ENCODE data around the gene ATG2B. TPM values are rescaled to one million over a fixed set of nuclear protein-coding genes. Genes with fewer than 3 reads are reported as not detected.

ATG2B gene
- total RNA-seq, 4 donors from 2014 or later: 26.1 to 30.8 (median 28.2) TPM

DNA sequence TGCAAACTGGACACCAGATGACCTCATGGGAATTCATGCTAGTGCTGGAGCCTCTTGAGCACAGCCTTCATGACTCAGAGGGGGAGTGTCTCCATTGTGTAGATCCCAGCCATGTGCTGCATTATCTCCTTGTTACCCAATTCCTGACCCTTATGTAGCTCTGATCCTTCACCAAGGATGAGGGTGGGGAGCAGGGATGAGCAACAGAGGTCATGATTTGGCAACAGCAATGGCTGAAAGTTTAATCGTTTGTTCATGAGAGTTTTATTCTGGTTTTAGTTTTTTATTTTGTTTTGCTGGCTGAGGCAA lies 116.6 kb downstream of the ATG2B start:
- TF ChIP-seq, protein P1, sequence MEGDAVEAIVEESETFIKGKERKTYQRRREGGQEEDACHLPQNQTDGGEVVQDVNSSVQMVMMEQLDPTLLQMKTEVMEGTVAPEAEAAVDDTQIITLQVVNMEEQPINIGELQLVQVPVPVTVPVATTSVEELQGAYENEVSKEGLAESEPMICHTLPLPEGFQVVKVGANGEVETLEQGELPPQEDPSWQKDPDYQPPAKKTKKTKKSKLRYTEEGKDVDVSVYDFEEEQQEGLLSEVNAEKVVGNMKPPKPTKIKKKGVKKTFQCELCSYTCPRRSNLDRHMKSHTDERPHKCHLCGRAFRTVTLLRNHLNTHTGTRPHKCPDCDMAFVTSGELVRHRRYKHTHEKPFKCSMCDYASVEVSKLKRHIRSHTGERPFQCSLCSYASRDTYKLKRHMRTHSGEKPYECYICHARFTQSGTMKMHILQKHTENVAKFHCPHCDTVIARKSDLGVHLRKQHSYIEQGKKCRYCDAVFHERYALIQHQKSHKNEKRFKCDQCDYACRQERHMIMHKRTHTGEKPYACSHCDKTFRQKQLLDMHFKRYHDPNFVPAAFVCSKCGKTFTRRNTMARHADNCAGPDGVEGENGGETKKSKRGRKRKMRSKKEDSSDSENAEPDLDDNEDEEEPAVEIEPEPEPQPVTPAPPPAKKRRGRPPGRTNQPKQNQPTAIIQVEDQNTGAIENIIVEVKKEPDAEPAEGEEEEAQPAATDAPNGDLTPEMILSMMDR (IDR thresholded peaks at IDR 0.05; ENCODE audit: low read depth): no peak

DNA sequence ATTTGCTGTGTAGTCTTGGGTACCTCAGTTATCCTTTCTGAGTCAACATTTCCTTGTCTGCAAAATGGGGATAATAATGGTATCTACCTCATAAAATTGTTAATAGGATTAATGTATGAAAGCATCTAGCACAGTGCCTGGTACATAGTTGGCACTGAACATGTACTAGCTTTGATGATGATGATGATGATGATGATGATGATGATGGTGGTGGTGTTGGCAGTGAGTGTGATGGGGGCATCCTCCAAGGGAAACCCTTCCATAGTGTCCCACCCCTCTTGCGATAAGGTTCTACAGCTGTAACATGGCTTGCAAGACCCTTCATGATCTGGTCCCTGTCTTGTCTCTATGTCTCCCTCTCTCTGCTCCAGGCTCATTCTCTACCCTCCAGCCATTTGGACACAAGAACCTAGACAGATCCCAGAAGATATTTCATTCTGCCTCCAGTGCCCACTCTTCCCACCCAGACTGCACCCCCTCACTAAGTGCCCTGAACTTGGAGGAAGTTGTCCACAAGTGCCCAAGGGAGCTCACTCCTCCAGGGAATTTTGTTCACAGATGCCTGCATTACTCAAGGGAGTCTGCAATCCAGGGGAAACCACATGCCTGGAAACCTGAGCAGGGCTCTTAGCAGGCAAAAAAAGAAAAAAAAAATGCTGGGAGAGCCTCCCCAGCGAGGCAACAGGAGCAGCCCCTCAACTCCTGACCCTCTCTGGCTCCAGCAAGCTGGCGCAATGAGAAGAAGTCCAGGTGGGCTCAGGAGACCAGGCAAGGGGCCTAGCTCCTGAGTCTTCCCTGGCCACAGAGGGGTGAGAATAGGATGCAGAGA lies 117.2 kb downstream of the ATG2B start:
- TF ChIP-seq, protein P1 (IDR thresholded peaks at IDR 0.05; ENCODE audit: low read depth): no peak

DNA sequence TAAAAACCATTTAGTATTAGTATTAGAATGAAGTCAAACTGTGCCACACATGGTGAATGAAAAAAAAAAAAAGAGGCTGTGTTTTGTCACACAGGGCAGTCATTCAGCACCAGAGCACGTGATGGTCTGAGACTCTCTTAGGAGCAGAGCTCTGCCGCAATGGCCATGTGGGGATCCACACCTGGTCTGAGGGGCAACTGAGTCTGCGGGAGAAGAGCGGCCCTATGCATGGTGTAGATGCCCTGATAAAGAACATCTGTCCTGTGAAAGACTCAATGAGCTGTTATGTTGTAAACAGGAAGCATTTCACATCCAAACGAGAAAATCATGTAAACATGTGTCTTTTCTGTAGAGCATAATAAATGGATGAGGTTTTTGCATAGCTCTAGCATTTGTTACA lies 119.4 kb downstream of the ATG2B start:
- TF ChIP-seq, protein P1 (IDR thresholded peaks at IDR 0.05; ENCODE audit: low read depth): no peak

DNA sequence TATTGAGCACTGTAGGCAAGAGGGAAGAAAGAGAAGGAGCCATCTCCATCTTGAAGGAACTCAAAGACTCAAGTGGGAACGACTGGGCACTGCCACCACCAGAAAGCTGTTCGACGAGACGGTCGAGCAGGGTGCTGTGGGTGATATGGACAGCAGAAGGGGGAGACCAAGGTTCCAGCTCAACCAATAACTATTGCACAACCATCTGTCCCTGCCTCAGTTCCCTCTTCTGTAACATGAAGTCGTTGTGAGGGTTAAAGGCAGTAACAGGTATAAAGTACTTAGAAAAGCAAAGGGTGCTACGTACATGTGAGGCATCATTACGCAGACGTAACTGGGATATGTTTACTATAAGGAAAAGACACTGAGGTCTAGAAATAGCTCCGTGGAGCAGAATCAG lies 121.0 kb downstream of the ATG2B start:
- TF ChIP-seq, protein P1 (IDR thresholded peaks at IDR 0.05; ENCODE audit: low read depth): no peak

DNA sequence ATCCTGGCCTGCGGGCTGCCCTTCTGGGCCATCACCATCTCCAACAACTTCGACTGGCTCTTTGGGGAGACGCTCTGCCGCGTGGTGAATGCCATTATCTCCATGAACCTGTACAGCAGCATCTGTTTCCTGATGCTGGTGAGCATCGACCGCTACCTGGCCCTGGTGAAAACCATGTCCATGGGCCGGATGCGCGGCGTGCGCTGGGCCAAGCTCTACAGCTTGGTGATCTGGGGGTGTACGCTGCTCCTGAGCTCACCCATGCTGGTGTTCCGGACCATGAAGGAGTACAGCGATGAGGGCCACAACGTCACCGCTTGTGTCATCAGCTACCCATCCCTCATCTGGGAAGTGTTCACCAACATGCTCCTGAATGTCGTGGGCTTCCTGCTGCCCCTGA lies 122.5 kb downstream of the ATG2B start:
- TF ChIP-seq, protein P1 (IDR thresholded peaks at IDR 0.05; ENCODE audit: low read depth): no peak

DNA sequence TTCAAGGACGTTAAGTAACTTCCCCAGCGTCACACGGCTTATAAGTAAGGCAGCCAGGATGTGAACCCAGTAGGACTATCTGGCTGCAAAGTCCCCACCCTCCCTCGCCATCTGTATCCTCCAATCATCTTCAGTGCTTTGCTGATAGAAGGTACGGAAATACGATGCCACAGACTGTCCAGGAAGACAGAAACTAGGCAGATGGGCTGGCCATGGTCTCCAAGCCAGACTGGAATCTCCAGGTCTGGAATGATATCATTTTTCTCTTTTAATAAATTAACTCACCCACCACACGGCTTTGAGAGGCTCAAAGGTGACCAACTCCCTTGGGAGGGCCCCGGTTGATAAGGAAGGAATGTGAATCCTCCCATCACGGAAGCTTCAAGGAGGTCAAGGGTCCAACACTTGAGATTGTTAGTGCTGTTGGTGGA lies 123.4 kb downstream of the ATG2B start:
- TF ChIP-seq, protein P1 (IDR thresholded peaks at IDR 0.05; ENCODE audit: low read depth): no peak

DNA sequence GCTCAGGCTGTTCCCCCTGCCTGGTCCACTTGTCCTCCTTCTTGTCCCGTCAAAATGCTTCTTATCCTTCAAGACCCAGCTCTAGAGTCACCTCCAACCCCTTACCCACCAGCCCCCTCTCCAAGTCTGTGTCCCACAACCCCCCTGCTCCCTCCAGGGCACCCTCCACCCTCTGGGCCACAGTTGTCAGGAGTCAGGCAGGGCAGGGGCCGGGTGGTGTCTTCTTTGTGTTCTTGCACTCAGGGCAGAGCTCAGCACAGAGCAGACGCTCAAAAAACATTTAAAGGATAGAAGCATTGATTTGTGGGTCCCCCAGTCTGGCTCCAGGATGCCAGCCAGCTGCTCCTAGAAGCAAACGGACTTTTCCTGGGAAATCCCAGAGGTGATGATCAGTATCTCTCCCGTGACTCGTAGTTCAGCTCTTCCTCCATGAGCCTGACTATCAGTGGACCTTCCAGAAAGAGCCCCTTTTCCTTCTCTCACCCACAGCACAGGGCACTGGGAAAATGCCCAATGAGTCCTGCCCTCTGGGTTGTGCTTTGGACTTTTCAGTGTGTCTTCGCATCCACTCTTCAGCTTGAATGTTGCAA lies 124.4 kb downstream of the ATG2B start:
- TF ChIP-seq, protein P1 (IDR thresholded peaks at IDR 0.05; ENCODE audit: low read depth): no peak
